ENCODE data around the gene PHF8.

DNA sequence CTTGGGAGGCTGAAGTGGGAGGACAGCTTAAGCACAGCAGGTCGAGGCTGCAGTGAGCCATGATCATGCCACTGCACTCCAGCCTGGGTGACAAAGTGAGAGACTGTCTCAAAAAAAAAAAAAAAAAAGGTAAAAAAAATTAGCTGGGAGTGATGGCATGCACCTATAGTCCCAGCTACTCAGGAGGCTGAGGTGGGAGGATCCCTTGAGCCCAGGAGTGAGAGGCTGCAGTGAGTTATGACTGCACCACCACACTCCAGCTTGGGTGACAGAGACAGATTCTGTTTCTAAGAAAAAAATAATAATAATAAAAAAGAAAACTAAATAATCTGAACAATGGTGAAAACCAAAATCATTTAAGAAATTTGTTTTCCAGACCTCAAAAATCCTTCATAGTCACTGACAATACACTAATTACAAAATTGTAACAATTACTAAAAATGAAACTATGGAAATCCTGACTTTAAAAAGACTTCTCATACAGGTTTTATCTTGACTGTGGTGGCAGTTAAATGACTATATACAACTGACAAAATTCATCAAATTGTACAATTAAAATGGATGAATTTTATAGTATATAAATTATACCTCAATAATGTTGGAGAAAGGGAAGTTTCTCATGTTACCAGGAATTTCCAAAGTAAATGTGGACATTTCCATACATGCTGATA is 31.3 kb downstream of the PHF8 start:
- TF ChIP-seq, protein P1, sequence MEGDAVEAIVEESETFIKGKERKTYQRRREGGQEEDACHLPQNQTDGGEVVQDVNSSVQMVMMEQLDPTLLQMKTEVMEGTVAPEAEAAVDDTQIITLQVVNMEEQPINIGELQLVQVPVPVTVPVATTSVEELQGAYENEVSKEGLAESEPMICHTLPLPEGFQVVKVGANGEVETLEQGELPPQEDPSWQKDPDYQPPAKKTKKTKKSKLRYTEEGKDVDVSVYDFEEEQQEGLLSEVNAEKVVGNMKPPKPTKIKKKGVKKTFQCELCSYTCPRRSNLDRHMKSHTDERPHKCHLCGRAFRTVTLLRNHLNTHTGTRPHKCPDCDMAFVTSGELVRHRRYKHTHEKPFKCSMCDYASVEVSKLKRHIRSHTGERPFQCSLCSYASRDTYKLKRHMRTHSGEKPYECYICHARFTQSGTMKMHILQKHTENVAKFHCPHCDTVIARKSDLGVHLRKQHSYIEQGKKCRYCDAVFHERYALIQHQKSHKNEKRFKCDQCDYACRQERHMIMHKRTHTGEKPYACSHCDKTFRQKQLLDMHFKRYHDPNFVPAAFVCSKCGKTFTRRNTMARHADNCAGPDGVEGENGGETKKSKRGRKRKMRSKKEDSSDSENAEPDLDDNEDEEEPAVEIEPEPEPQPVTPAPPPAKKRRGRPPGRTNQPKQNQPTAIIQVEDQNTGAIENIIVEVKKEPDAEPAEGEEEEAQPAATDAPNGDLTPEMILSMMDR (IDR thresholded peaks at IDR 0.05), result no peak
- TF ChIP-seq ZFX (IDR thresholded peaks at IDR 0.05; ENCODE audit: borderline replicate concordance), result no peak
